DND-41 (cell line): ENCODE results near the gene RGS8.

ENCODE experiments used
- ATAC-seq: fragments of 200-7000 bp; cut with Tn5 transposase; 3 replicates; pipeline ENCODE4 v1.9.1; 2021; ENCODE audit warnings: low read depth; ENCODE audit not compliant: insufficient read depth
- DNase-seq: peaks from one replicate; pipeline ENCODE4 v3.0.0-alpha.2; 2020
- H2AFZ ChIP-seq: 2 replicates; pipeline ENCODE4 v1.6.0; 2012; ENCODE audit warnings: low read depth, low read length
- H3K27ac ChIP-seq: 2 replicates; pipeline ENCODE4 v1.5.1; 2012; ENCODE audit warnings: low read length, inconsistent platforms
- H3K27me3 ChIP-seq: fragments of 200-600 bp; sonication (generic); 2 replicates; pipeline ENCODE4 v1.6.0; 2012; ENCODE audit warnings: low read length, mild to moderate bottlenecking, inconsistent platforms; ENCODE audit not compliant: insufficient read depth, poor library complexity
- H3K36me3 ChIP-seq: 2 replicates; pipeline ENCODE4 v1.5.1; 2012; ENCODE audit warnings: low read length, inconsistent platforms; ENCODE audit not compliant: insufficient read depth
- H3K4me1 ChIP-seq: 2 replicates; pipeline ENCODE4 v1.5.1; 2012; ENCODE audit warnings: mild to moderate bottlenecking, low read length; ENCODE audit not compliant: insufficient read depth
- H3K4me2 ChIP-seq: 2 replicates; pipeline ENCODE4 v1.6.0; 2012; ENCODE audit warnings: mild to moderate bottlenecking, moderate library complexity, low read length, inconsistent platforms; ENCODE audit not compliant: insufficient read depth
- H3K4me3 ChIP-seq, 2 experiments: fragments of 200-600 bp in 1 of 2; shearing (Covaris generic) in 1 of 2; 2 replicates each; pipeline ENCODE4 v1.5.1; 2012 to 2016; ENCODE audit warnings: inconsistent platforms in 2 of 2, low read length in 2 of 2, mild to moderate bottlenecking in 2 of 2, low read depth in 1 of 2, moderate library complexity in 1 of 2
- H3K79me2 ChIP-seq: 2 replicates; pipeline ENCODE4 v1.6.0; 2012; ENCODE audit warnings: low read length, inconsistent platforms; ENCODE audit not compliant: insufficient read depth
- H3K9ac ChIP-seq: 2 replicates; pipeline ENCODE4 v1.6.0; 2012; ENCODE audit warnings: low read depth, mild to moderate bottlenecking, inconsistent platforms, low read length, moderate library complexity
- H3K9me3 ChIP-seq: 2 replicates; pipeline ENCODE4 v1.5.1; 2012; ENCODE audit warnings: low read length, moderate library complexity, mild to moderate bottlenecking, inconsistent platforms; ENCODE audit not compliant: insufficient read depth, severe bottlenecking
- H4K20me1 ChIP-seq: 2 replicates; pipeline ENCODE4 v1.6.0; 2012; ENCODE audit warnings: low read length; ENCODE audit not compliant: insufficient read depth
- EZH2 ChIP-seq: IDR thresholded peaks from 3 replicates; pipeline ENCODE4 v1.6.1; 2012; ENCODE audit warnings: borderline replicate concordance, low read depth, mild to moderate bottlenecking, moderate library complexity, low read length, inconsistent platforms; ENCODE audit not compliant: severe bottlenecking
- TF ChIP-seq, protein P1 (sequence below): IDR thresholded peaks from 2 replicates; pipeline ENCODE4 v1.5.1; 2012; ENCODE audit warnings: borderline replicate concordance, low read length, moderate library complexity, mild to moderate bottlenecking; ENCODE audit not compliant: poor library complexity, severe bottlenecking; ENCODE audit errors: extremely low read depth

Gene RGS8, protein sequence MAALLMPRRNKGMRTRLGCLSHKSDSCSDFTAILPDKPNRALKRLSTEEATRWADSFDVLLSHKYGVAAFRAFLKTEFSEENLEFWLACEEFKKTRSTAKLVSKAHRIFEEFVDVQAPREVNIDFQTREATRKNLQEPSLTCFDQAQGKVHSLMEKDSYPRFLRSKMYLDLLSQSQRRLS

GRCh38 chr1:182684116-182684828 is at the start of gene RGS8:
Gene RGS8, minus strand, starts transcription at chr1:182684587. Its CDS starts 14,938 bp downstream, at chr1:182669649.
- no peak for DNase-seq

DNA sequence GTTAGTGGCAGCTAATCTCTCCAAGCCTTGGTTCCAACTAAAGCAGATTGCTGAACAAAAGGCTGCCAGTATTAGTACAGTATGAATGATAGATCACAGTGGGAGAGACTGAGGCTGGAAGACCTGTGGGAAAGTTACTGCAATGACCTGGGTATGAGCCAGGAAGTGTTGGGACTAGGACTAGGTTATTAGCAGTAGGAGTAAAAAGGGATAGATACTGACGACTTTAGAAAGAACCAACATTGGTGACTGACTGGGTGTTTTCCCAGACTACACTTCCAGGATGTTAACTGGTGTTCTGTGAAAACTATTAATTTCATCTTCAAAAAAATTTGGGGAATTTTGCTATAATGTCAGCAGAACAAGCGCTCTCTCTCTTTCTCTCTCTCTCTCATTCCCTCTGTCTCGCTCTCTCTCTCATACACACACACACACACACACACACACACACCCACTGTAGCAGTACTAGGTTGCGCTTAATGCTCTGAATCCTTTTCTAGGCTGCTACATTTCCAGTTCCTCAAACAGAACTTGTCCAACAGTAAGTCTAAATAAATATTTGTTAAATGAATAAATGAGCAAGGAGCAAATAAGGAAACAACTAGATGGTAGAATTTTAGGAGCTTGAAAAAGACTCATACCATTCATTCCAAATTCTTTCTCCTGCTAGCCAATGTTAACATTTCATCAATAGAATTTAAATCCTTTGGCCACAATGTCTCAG is 47.6 kb upstream of the RGS8 start:
- no peaks in the 10 kb centered on the region for H3K27me3 ChIP-seq
- no peak overlapping the region for H3K27ac ChIP-seq
- no peaks in the 10 kb centered on the region for H3K36me3 ChIP-seq
- no peak overlapping the region for H3K9ac ChIP-seq
- TF ChIP-seq, protein P1, sequence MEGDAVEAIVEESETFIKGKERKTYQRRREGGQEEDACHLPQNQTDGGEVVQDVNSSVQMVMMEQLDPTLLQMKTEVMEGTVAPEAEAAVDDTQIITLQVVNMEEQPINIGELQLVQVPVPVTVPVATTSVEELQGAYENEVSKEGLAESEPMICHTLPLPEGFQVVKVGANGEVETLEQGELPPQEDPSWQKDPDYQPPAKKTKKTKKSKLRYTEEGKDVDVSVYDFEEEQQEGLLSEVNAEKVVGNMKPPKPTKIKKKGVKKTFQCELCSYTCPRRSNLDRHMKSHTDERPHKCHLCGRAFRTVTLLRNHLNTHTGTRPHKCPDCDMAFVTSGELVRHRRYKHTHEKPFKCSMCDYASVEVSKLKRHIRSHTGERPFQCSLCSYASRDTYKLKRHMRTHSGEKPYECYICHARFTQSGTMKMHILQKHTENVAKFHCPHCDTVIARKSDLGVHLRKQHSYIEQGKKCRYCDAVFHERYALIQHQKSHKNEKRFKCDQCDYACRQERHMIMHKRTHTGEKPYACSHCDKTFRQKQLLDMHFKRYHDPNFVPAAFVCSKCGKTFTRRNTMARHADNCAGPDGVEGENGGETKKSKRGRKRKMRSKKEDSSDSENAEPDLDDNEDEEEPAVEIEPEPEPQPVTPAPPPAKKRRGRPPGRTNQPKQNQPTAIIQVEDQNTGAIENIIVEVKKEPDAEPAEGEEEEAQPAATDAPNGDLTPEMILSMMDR: no peak
- no peak for TF ChIP-seq EZH2
- H3K9me3 ChIP-seq: peaks cover 3% of the 10 kb centered on the region
- no peak overlapping the region for H2AFZ ChIP-seq
- no peak overlapping the region for H3K4me2 ChIP-seq
- H3K4me3 ChIP-seq: no peak overlapping the region
- H4K20me1 ChIP-seq: no peaks in the 10 kb centered on the region
- H3K79me2 ChIP-seq: no peaks in the 10 kb centered on the region
- ATAC-seq (no peak), DNase-seq (no peak)
- no peaks in the 10 kb centered on the region for H3K4me1 ChIP-seq

More at GRCh38 chr1:182684116-182684828, at the start of gene RGS8:
- no peaks in the 10 kb centered on the region for H3K27me3 ChIP-seq
- no peak within 1 kb of the TSS for H3K9ac ChIP-seq
- no peak within 1 kb of the TSS for H3K4me3 ChIP-seq
- peaks cover 7% of the 10 kb centered on the region for H3K4me1 ChIP-seq
- H3K27ac ChIP-seq: no peak within 1 kb of the TSS
- TF ChIP-seq, protein P1: no peak
- no peak for TF ChIP-seq EZH2
- no peaks in the 10 kb centered on the region for H3K9me3 ChIP-seq
- no peaks in the 10 kb centered on the region for H4K20me1 ChIP-seq
- no peak within 1 kb of the TSS for H3K4me2 ChIP-seq
- no peaks in the 10 kb centered on the region for H3K36me3 ChIP-seq
- no peaks in the 10 kb centered on the region for H3K79me2 ChIP-seq
- ATAC-seq: no peak
- no peak within 1 kb of the TSS for H2AFZ ChIP-seq

DNA sequence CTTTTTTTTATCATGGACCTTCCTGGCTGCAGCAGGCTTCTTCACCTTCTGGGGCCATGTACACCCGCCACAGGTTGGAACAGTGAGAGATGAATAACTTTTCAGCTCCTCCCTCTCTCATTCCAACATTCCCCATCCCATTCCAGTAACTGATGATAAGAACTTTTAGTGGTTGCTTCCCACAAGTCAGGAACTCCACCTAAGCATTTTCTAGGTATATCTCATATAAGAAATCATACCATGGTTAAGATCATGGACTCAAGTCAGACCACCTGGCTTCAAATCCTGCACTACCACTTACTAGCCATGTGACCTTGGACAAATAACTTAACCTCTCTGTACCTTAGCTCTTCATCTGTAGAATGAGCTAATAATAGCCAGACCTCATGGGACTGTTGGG is 42.5 kb upstream of the RGS8 start:
- Histone ChIP-seq H3K79me2 (no peaks in the 10 kb centered on the region), H3K4me2 (no peak overlapping the region), H2AFZ (no peak overlapping the region), H3K36me3 (no peaks in the 10 kb centered on the region), H4K20me1 (no peaks in the 10 kb centered on the region), H3K9me3 (no peaks in the 10 kb centered on the region), H3K27ac (no peak overlapping the region), H3K4me1 (no peaks in the 10 kb centered on the region), H3K4me3 (no peak overlapping the region), H3K9ac (no peak overlapping the region), H3K27me3 (no peaks in the 10 kb centered on the region)
- no peak for TF ChIP-seq EZH2
- TF ChIP-seq, protein P1: no peak
- ATAC-seq (no peak), DNase-seq (no peak)
